Measurements from ENCODE around the gene TRMT61A. TPM values are rescaled to one million over a fixed set of nuclear protein-coding genes. Genes with fewer than 3 reads are reported as not detected.
A peak's percentile ranks its signal among the peaks of the same experiment; 100 is the strongest.

TRMT61A gene
- total RNA-seq, 1 experiment from 2014 or later, result 25.9 TPM

DNA sequence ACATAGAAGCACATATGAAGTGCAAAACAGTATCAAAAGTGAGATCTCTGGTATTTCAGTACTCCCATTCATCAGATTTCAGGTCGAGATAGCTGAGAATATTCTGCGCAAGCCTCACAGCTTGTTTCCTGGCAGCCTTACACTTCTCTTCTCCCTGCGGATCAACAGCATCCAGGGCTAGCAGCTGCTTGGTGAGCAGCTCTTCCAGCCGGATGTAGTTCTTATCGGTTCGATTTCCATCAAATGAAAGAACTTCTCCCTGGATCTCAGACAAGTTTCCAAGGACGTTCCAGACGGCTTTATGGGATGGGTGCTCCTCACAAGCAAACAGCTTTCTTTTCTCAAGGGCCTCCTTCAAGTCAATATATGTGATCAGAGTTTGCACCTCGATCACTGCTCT, 30.8 kb downstream of the TRMT61A start:
- Mint-ChIP-seq H3K4me1 (ENCODE audit: low read depth, unreplicated experiment) (peaks cover 23% of the 10 kb centered on the region), H3K27ac (ENCODE audit: unreplicated experiment) (no peak overlapping the region), H3K4me3 (ENCODE audit: low read depth, unreplicated experiment) (no peak overlapping the region), H3K36me3 (ENCODE audit: insufficient read depth, unreplicated experiment) (peaks cover 57% of the 10 kb centered on the region), H3K9me3 (ENCODE audit: low read depth, unreplicated experiment) (no peaks in the 10 kb centered on the region), H3K27me3 (ENCODE audit: unreplicated experiment) (no peaks in the 10 kb centered on the region)
- DNase-seq, result no peak
- TF ChIP-seq, protein P1, sequence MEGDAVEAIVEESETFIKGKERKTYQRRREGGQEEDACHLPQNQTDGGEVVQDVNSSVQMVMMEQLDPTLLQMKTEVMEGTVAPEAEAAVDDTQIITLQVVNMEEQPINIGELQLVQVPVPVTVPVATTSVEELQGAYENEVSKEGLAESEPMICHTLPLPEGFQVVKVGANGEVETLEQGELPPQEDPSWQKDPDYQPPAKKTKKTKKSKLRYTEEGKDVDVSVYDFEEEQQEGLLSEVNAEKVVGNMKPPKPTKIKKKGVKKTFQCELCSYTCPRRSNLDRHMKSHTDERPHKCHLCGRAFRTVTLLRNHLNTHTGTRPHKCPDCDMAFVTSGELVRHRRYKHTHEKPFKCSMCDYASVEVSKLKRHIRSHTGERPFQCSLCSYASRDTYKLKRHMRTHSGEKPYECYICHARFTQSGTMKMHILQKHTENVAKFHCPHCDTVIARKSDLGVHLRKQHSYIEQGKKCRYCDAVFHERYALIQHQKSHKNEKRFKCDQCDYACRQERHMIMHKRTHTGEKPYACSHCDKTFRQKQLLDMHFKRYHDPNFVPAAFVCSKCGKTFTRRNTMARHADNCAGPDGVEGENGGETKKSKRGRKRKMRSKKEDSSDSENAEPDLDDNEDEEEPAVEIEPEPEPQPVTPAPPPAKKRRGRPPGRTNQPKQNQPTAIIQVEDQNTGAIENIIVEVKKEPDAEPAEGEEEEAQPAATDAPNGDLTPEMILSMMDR (IDR thresholded peaks at IDR 0.05; ENCODE audit: unreplicated experiment), result no peak
- TSS peak; percentile 36 for BruUV-seq (replicated peaks)
- CTCF ChIA-PET, result interaction anchor here (0.5 kb wide), 1 partner anchor 910 kb away, joined by 4 read pairs; no protein-coding TSS in a partner anchor
- intact Hi-C loops (cut with micrococcal nuclease; ENCODE audit: unreplicated experiment), result no loop called here

DNA sequence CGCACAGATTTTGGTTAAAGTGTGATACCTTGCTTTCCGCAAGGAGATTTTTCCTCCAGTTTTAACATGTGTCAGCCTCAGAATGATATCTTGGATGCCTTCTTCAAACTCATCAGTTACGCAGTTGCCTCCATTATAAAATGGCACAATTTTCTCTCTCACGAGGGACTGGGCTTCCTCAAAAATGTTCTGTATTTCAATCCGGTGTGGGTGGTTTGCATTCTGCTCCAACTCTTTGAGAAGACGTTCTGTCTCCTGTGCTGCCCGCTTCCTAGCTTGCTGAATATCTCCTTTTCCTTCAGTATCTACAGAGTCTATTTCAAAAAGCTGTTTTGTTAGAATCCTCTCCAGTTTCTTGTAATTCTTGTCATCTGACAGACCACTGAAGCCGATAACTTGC, 31.7 kb downstream of the TRMT61A start:
- Mint-ChIP-seq H3K27ac (ENCODE audit: unreplicated experiment) (no peak overlapping the region), H3K36me3 (ENCODE audit: insufficient read depth, unreplicated experiment) (peaks cover 54% of the 10 kb centered on the region), H3K9me3 (ENCODE audit: low read depth, unreplicated experiment) (no peaks in the 10 kb centered on the region), H3K4me3 (ENCODE audit: low read depth, unreplicated experiment) (peak overlapping the region; percentile 98), H3K27me3 (ENCODE audit: unreplicated experiment) (no peaks in the 10 kb centered on the region), H3K4me1 (ENCODE audit: low read depth, unreplicated experiment) (peaks cover 23% of the 10 kb centered on the region)
- intact Hi-C loops (cut with micrococcal nuclease; ENCODE audit: unreplicated experiment), result no loop called here
- no peak for DNase-seq
- TF ChIP-seq, protein P1 (IDR thresholded peaks at IDR 0.05; ENCODE audit: unreplicated experiment), result no peak
- BruUV-seq (replicated peaks), result no TSS peak
- CTCF ChIA-PET, result interaction anchor here (1.6 kb wide), 1 partner anchor 14 kb away, joined by 4 read pairs; no protein-coding TSS in a partner anchor

DNA sequence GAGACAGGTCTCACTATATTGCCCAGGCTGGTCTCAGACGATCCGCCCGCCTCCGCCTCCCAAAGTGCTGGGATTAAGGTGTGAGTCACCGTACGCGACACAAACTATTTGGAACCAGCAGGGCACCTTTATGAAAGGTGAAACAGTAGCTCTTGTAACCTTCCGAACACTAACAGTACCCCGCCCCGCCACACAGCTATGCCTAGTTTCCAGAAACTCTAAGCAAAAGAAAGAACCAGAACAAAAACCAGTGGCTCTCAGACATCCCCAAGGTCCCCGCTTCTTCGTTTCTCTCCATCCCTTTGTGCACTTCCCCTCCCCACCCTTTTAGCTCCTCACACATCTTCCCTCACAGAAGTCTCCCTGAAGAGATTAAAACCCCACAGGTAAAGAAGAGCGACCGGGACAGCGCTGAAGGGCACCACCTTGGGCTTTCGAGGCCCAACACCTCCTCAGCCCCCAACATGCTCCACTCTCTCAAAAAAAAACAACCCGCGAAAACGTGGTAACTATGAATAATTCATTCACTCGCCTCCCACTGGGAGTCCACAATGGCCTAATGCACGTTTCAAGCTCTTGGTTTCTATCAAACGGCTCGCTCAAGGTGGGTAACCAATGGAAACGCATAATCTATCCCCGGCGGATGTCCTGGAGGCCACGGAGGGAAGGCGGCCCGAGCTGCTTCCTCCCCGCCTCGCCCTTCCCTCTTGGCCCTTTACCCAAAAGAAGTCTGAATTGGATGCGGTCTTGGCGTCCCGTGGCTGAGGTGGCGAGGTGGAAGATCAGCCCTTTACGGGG, 32.6 kb downstream of the TRMT61A start:
- TF ChIP-seq, protein P1 (IDR thresholded peaks at IDR 0.05; ENCODE audit: unreplicated experiment), result no peak
- Mint-ChIP-seq H3K27ac (ENCODE audit: unreplicated experiment) (peak overlapping the region; percentile 91), H3K4me3 (ENCODE audit: low read depth, unreplicated experiment) (peak overlapping the region; percentile 98), H3K4me1 (ENCODE audit: low read depth, unreplicated experiment) (peaks cover 23% of the 10 kb centered on the region), H3K9me3 (ENCODE audit: low read depth, unreplicated experiment) (no peaks in the 10 kb centered on the region), H3K36me3 (ENCODE audit: insufficient read depth, unreplicated experiment) (peaks cover 55% of the 10 kb centered on the region), H3K27me3 (ENCODE audit: unreplicated experiment) (no peaks in the 10 kb centered on the region)
- DNase-seq, result peak; percentile 31
- intact Hi-C loops (cut with micrococcal nuclease; ENCODE audit: unreplicated experiment), result no loop called here
- CTCF ChIA-PET, result interaction anchor here (0.6 to 1.7 kb wide), 4 partner anchors 9 to 415 kb away, joined by 3 to 5 read pairs (median 4); no protein-coding TSS in a partner anchor
- BruUV-seq (replicated peaks), result no TSS peak

DNA sequence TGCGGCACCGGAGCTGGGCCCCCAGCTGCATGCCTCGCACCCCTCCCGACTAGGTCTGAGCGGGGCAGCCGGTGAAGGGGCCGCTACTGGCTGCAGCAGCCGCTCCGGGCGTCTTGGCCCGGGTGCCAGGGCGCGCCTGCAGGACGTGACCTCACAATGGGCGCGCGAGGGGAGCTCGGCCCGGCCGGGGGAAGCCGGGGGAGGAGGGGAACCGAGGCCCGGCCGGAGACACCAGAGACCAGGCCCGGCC, 33.1 kb downstream of the TRMT61A start:
- no TSS peak for BruUV-seq (replicated peaks)
- no peak for DNase-seq
- CTCF ChIA-PET, result interaction anchor here (1.6 to 1.7 kb wide), 2 partner anchors 9 to 15 kb away, joined by 4 to 5 read pairs; no protein-coding TSS in a partner anchor
- H3K4me1 Mint-ChIP-seq (ENCODE audit: low read depth, unreplicated experiment), result peaks cover 23% of the 10 kb centered on the region
- intact Hi-C loops (cut with micrococcal nuclease; ENCODE audit: unreplicated experiment), result no loop called here
- H3K36me3 Mint-ChIP-seq (ENCODE audit: insufficient read depth, unreplicated experiment), result peaks cover 55% of the 10 kb centered on the region
- peak overlapping the region; percentile 91 for H3K27ac Mint-ChIP-seq (ENCODE audit: unreplicated experiment)
- H3K4me3 Mint-ChIP-seq (ENCODE audit: low read depth, unreplicated experiment), result peak overlapping the region; percentile 98
- no peaks in the 10 kb centered on the region for H3K27me3 Mint-ChIP-seq (ENCODE audit: unreplicated experiment)
- TF ChIP-seq, protein P1 (IDR thresholded peaks at IDR 0.05; ENCODE audit: unreplicated experiment), result no peak
- no peaks in the 10 kb centered on the region for H3K9me3 Mint-ChIP-seq (ENCODE audit: low read depth, unreplicated experiment)
